HG03280 (cell line): ENCODE results near the gene TGIF2LX.
"Not testable (repeated sequence)": the region's sequence is repeated elsewhere in the genome, so short reads cannot be mapped to it uniquely, and the experiment has no call there.

Experiments
- ATAC-seq: cut with Tn5 transposase; IDR thresholded peaks from one replicate; pipeline ENCODE4 v1.9.1; 2021; ENCODE audit warnings: mild to moderate bottlenecking, moderate library complexity; ENCODE audit not compliant: unreplicated experiment

TGIF2LX gene

DNA sequence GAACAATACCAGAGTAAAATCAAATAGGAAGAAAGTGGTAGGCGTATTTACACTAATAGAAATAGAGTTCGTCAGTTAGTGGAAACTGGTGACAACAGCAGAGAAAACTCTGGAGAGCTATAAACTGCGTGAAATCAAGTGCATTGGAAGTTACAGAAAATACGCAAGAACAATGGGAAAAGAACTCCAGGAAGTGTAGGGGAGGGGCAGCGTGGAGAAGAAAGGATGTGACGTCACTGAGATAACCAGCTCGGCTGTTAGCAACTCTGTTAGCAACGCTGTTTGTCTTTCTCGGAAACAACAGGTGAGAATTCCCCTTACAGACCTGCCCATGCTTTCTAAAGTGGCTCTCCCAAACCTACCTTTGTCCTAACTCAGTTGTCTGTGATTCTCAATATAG lies at the start of gene TGIF2LX:
Gene TGIF2LX (plus strand): TSS at position 244 of the 400 bp plus-strand sequence. CDS start 178 bp downstream, outside the sequence.
- not testable (repeated sequence) for ATAC-seq

DNA sequence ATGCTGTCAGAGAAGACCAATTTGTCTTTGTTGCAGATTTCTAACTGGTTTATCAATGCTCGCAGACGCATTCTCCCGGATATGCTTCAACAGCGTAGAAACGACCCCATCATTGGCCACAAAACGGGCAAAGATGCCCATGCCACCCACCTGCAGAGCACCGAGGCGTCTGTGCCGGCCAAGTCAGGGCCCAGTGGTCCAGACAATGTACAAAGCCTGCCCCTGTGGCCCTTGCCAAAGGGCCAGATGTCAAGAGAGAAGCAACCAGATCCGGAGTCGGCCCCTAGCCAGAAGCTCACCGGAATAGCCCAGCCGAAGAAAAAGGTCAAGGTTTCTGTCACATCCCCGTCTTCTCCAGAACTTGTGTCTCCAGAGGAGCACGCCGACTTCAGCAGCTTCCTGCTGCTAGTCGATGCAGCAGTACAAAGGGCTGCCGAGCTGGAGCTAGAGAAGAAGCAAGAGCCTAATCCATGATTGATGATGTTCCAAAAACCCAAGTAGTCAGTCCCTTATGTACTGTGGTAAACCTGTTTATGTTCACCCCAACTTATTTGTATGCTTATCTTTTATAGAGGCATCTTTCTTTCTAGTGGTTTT lies 728 bp downstream of the TGIF2LX start:
- not testable (repeated sequence) for ATAC-seq

DNA sequence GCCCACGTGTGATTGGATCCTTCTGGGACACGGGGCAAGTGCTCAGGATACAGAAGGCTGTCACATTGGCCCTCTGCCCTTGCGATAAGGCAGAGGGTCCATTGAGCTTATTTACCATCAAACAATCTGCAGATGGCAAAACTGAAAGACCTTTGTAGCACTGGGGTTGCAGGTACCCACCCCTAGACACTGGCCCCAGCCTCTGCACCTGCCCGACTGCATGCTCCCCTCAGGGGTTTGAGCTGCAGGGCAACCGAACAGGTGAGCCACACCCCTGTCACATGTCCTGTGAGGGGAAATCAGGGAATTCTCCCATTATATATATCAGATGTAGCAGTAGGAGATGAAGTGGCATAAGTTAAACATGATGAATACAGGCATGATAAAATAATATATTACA lies 21.4 kb downstream of the TGIF2LX start:
- not testable (repeated sequence) for ATAC-seq

DNA sequence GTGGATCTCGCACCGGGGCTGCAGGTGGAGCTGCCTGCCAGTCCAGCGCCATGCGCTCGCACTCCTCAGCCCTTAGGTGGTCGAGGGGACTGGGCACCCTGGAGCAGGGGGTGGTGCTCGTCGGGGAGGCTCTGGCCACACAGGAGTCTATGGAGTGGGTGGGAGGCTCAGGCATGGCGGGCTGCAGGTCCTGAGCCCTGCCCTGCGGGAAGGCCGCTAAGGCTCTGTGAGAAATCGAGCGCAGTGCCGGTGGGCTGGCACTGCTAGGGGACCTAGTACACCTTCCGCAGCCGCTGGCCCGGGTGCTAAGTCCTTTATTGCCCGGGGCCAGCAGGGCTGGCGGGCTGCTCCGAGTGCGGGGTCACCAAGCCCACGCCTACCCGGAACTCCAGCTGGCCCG lies 43.9 kb downstream of the TGIF2LX start:
- ATAC-seq = not testable (repeated sequence)
